IPS DF 4.7 (cell line): Measurements from ENCODE around the gene STIL.
"Not testable (repeated sequence)": the region's sequence is repeated elsewhere in the genome, so short reads cannot be mapped to it uniquely, and the experiment has no call there.

Experiments used
- DNase-seq: peaks from one replicate; pipeline ENCODE4 v3.0.0-alpha.2; 2013; ENCODE audit warnings: low spot score; ENCODE audit errors: extremely low read depth

The STIL gene

GRCh38 chr1:47313915-47314664 lies at the start of gene STIL:
STIL (minus strand) TSS chr1:47314147; CDS start chr1:47310319, 3,828 bp downstream.
- DNase-seq, result peak; percentile 98

- no peak for DNase-seq
These were observed 48.9 kb upstream of the STIL start for GRCh38 chr1:47362828-47363227.

DNA sequence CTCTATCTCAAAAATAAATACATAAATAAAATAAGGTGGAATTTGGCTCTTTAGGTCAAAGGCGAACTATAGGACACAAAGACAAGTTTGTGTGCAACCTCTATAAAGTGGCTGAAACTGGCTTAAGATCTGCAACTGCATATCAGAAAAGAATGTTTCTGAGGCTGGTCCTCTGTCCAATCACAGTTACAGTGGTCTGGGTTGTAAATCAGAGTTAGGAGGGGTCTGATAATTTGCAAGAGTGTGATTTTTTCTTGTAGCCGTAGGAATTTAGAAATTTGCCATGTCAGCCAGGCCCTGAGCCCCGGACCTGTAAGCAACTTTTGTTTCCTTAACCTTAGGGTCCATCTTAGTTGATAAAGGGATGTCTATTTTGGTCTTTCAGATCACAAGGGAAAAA lies 47.4 kb upstream of the STIL start:
- DNase-seq, result no peak

GRCh38 chr1:47351305-47351704 lies 37.4 kb upstream of the STIL start:
- no peak for DNase-seq

DNA sequence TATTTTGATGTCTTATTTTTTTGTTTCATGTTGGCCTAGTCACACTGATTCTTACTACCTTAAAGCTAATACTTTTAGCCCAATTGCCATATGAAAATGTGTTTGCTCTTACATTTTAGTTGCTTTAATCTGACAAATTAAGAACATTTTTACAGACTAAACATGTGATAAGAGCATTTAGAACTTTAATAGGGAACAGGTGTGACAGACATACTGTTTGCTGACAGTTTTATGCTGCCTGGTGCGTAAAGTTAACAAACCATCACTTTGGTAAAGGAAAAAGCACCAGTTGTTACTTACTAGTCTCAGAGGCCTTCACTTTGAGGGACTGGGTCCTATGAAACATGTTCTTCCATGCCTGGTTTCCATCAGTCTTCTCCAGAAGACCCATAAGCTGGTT lies 34.3 kb upstream of the STIL start:
- no peak for DNase-seq

DNA sequence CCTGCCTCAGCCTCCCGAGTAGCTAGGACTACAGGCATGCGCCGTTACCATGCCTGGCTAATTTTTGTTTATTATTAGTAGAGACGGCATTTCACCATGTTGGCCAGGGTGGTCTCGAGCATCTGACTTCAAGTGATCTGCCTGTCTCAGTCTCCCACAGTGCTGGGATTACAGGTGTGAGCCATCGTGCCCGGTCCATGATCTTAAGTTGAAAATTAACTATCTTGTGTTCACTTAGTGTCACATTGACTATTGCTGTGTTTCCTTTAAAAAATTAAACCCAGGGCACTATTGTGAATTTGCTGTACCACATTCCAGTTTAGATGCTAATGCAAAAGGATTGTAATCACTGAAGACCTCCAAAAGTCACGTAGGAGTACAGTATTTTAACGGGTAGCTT lies 33.8 kb upstream of the STIL start:
- no peak for DNase-seq

- not testable (repeated sequence) for DNase-seq
These were observed 33.0 kb upstream of the STIL start for GRCh38 chr1:47346979-47347378.

- no peak for DNase-seq
These were observed 26.3 kb upstream of the STIL start for GRCh38 chr1:47340227-47340626.

- DNase-seq, result no peak
These were observed 24.5 kb upstream of the STIL start for GRCh38 chr1:47338249-47339077.

GRCh38 chr1:47337350-47337749 lies 23.4 kb upstream of the STIL start:
- no peak for DNase-seq

- DNase-seq, result no peak
These were observed 21.0 kb upstream of the STIL start for GRCh38 chr1:47334765-47335435.

DNA sequence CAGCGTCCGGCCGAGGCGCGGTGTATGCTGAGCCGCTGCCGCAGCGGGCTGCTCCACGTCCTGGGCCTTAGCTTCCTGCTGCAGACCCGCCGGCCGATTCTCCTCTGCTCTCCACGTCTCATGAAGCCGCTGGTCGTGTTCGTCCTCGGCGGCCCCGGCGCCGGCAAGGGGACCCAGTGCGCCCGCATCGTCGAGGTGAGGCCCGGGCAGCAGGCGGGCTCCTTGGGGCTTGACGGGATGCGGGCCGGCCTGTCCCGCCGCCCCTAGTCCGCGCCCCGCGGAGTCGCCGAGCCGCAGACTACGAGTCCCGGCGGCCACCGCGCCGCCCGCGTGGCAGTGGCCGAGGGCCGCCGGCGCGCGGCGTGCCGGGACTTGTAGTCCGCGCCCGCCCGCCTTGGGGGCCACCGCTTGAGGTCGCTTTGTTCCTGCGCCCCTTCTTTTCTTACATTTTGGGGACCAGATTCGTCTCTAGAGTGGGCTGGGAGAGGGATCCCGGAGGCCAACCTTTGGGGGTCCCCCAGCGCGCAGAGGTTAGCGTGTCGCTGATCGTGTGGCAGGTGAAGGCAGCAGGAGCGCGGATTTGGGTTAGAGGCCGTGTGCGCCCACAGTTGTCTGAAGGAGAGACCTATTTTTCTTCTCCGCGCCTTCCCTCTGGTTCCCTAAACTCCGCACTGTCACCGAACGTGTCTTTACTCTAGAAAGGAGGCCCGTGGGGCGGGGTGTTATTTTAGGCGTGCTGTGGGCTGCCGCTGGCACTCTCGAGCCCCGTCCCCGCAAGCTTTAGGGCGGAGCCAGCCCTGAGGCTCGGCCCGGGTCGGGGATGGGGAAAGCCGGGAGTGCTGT lies 20.2 kb upstream of the STIL start:
- no peak for DNase-seq

- no peak for DNase-seq
These were observed 19.6 kb upstream of the STIL start, which contains the start of gene CMPK1 for GRCh38 chr1:47333578-47333921. CMPK1 (plus strand) TSS chr1:47333790; CDS start chr1:47333946, 156 bp downstream.

DNA sequence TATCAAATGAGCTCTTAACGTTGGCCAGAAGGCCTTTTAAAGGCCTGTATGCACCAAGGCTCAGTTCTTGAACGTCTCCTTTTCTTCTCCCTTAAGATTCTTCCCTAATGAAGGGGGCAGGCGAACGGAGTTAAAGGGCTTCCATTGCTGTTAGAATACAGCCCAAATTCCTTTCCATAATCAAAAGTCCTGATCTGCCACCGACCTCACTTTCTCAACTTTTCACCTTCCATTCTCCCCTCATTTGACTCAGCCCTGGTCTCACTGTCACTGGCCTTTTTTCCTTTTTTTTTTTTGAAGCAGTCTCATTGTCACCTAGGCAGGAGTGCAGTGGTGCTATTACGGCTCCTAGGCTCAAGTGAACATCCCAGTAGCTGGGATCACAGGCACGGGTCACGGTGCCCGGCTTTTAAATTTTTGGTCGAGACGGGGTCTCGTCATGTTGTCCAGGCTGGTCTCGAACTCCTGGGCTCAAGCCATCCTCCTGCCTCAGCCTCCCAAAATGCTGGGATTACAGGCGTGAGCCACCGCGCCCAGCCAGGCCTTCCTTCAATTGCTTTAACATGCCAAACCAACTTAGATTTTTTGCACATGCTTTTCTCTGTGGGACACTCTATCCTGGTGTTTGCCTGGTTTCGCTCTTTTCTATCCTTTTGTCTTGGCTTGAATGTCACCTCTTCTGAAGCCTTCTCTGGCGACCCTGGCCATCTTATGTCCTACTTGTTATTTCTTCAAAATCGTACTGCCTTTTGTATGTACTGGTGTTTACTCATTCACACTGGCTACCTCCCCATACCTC lies 19.0 kb upstream of the STIL start:
- DNase-seq, result no peak

DNA sequence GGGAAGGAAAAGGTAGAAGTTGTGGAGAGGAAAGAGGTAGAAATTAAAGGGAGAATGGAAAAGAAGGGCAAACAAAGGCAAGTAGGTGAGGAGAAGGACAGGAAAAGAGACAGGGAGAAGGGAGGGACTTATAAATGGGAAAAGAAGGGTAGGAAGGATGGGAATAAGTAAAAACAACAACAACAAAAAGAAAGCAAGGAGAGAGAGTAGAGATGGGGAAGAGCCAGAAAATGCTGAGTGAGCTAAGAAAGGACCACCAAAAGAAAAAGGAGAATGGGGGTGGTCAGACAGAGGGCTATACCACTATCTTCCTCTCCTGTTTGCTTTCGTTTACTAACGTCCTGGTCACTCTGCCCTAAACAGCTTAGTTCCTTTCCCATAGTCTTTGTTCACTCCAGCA lies 17.9 kb upstream of the STIL start:
- no peak for DNase-seq

GRCh38 chr1:47330212-47330611 lies 16.3 kb upstream of the STIL start:
- DNase-seq, result no peak

- no peak for DNase-seq
These were observed 15.0 kb upstream of the STIL start for GRCh38 chr1:47328992-47329391.

DNA sequence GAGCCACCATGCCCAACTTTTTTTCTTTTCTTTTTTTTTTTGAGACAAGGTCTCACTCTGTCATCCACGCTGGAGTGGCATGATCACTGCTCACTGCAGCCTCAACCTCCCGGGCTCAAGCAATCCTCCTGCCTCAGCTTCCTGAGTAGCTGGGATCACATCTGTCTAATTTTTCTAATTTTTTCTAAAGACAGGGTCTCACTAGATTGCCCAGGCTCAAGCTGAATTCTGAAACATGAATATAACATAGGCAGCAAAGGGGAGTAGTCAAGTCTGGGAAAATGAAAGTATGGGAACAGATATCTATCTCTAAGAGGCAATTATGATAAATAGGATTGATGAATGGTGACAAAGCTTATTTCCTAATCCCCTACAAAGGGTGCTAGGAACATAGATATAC lies 12.3 kb upstream of the STIL start:
- DNase-seq, result no peak

DNA sequence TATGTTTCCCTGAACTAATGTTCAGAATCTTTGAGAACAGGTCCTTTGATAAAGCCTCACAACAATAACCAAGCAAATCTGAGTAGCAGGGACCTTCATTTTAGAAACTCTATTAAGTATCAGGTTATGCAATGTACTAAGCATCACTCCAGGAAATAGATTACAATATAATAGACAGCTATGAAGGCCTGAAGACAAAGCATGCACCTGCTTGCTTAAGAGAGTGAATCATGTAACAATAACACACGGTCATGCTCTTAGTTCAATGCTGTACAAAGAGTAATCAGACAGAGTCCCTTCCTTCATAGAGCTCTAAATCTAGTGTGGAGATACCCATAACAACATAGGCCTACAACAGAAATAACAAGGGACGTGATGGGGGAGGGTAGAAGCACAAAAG lies 11.6 kb upstream of the STIL start:
- DNase-seq, result no peak

DNA sequence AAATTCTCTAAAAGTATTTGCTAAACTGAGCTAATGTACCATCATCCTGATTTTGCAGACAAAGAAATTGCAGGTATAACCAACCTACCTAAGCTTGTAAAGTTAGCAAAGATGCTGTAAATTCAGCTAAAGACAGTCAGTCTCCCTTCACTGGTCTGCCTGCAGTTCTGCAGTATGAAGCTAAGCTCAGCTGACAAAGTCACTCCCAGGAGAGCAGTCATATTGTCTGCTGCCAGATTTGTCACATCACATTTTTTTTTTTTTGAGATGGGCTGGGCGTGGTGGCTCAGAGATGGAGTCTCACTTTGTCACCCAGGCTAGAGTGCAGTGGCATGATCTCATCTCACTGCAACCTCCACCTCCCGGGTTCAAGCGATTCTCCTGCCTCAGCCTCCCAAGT lies 10.7 kb upstream of the STIL start:
- no peak for DNase-seq
